ENCODE data around the gene RPS18. TPM values are rescaled to one million over a fixed set of nuclear protein-coding genes. Genes with fewer than 3 reads are reported as not detected.
A peak's percentile ranks its signal among the peaks of the same experiment; 100 is the strongest.

RPS18 gene
- polyA plus RNA-seq, 4 donors, result 2,947 to 6,778 (median 4,959) TPM

DNA sequence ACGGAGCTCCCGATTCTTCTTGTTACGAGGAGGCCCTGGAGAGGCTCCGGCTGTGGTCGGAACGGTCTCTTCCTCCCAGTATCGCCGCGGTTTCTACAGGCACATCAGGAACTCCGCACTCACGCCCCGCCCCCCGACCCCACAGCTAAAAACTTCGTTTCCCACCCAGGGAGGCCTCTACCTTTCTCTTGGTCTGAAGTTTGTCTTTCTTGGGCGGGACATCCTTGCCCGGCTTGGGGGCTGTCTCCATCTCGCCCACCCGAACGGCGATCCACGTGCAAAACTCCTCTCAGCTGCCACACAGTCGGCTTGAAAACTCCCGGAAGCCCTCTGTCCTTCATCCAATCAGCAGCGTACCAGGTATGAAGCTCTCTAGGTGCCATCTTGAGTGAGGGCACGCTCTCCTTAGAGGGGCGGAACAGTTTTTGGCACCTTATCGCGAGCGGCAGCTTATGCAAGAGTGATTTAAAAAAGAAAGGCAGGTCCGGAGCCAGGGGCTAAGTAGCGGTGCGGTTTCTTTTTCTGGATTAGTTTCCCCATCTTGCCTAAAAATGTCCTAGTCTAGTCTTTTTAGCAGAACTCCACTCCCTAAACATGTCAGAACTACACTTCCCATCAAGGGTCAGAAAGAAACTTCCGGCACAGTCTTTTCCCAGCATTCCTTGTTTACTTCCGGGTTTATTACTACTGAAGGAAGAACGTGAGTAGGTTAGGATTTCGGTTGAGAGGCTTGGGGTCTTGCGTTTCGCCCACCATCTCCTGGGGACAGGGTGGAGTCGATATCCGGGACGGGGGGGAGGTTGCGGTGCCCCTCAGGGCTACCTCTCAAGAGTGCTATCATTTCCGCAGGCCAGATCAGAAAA lies 17.3 kb downstream of the RPS18 start, which contains the start of the genes PFDN6 and WDR46:
PFDN6 (plus strand) TSS at position 681 of the 863 bp plus-strand sequence. CDS start 256 bp downstream, outside the sequence.
WDR46 (minus strand) TSS at position 319 of the 863 bp plus-strand sequence; CDS start at position 250, 69 bp downstream.
- WGBS, 3 donors, result 0% methylated on average over 43 of the region's 43 CpGs
- H3K4me1 ChIP-seq (ENCODE audit: control insufficient read depth in 3 of 3, insufficient read depth in 2 of 3, low read depth in 1 of 3, low read length in 2 of 3), result peaks cover 3 to 17% (median 11%) of the 10 kb centered on the region in 3 donors
- H3K27me3 ChIP-seq (ENCODE audit: control insufficient read depth in 3 of 3, insufficient read depth in 3 of 3, low read length in 3 of 3), result no peaks in the 10 kb centered on the region
- no peaks in the 10 kb centered on the region for H3K9me3 ChIP-seq (ENCODE audit: control insufficient read depth in 2 of 2, insufficient read depth in 1 of 2, low read depth in 1 of 2, low read length in 1 of 2)
- peak within 1 kb of the TSS in 2 of 3 donors; percentile 41 to 56 for H3K27ac ChIP-seq (ENCODE audit: low read depth in 1 of 3, low read length in 2 of 3)
- peaks cover 0 to 50% (median 0%) of the 10 kb centered on the region in 3 donors for H3K36me3 ChIP-seq (ENCODE audit: control insufficient read depth in 3 of 3, insufficient read depth in 2 of 3, low read depth in 1 of 3, low read length in 3 of 3)
- peak within 1 kb of the TSS; percentile 61 to 68 (median 67) for H3K4me3 ChIP-seq (ENCODE audit: low read depth in 1 of 3, low read length in 3 of 3)
- FAIRE-seq (no peak), DNase-seq (peak; percentile 95 to 96)

DNA sequence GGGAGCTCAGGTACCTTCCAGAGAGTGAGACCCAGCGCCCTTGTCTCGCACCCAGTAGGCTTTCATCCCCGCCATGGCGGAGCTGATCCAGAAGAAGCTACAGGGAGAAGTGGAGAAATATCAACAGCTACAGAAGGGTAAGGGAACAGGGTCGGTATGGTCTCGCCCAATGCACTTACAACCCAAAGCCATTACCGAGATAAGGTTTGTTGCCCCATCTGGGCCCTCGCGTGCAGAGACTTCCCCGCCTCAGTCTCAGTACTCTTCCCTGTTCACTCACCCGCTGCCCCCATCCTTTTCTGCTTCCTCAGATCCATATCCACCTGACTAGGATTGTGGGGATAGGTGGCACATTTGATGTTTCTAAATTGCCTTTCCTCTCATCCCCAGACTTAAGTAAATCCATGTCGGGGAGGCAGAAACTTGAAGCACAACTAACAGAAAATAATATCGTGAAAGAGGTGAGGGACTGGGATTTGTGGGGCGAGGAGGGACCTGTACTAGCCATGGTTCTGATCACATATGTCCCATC lies 18.0 kb downstream of the RPS18 start:
- FAIRE-seq (no peak), DNase-seq (no peak)
- H3K4me1 ChIP-seq (ENCODE audit: control insufficient read depth in 3 of 3, insufficient read depth in 2 of 3, low read depth in 1 of 3, low read length in 2 of 3), result peaks cover 3 to 17% (median 11%) of the 10 kb centered on the region in 3 donors
- H3K36me3 ChIP-seq (ENCODE audit: control insufficient read depth in 3 of 3, insufficient read depth in 2 of 3, low read depth in 1 of 3, low read length in 3 of 3), result peaks cover 0 to 53% (median 2%) of the 10 kb centered on the region in 3 donors
- H3K27me3 ChIP-seq (ENCODE audit: control insufficient read depth in 3 of 3, insufficient read depth in 3 of 3, low read length in 3 of 3), result no peaks in the 10 kb centered on the region
- WGBS, 3 donors, result 2 to 3% (median 3%) methylated on average over 14 of the region's 14 CpGs
- H3K9me3 ChIP-seq (ENCODE audit: control insufficient read depth in 2 of 2, insufficient read depth in 1 of 2, low read depth in 1 of 2, low read length in 1 of 2), result no peaks in the 10 kb centered on the region
- peak overlapping the region in 2 of 3 donors; percentile 6 to 56 for H3K27ac ChIP-seq (ENCODE audit: low read depth in 1 of 3, low read length in 2 of 3)
- peak overlapping the region; percentile 61 to 68 (median 67) for H3K4me3 ChIP-seq (ENCODE audit: low read depth in 1 of 3, low read length in 3 of 3)

DNA sequence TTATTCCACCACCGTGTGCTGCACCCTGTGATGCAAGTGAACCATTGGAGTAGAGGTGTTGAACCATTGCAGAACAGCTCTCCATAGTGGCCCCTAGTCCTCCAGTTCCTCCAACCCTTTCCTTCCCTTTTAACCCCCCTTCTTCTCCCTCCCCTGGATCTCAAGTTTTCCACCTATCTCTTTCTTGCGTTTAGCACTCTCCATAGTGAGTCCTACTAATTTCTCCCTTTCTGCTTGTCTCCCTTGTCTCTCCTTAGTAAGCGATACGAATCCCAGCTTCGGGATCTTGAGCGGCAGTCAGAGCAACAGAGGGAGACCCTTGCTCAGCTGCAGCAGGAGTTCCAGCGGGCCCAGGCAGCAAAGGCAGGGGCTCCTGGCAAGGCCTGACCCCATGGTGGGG lies 18.6 kb downstream of the RPS18 start:
- peak overlapping the region in 2 of 3 donors; percentile 61 to 68 for H3K4me3 ChIP-seq (ENCODE audit: low read depth in 1 of 3, low read length in 3 of 3)
- no peaks in the 10 kb centered on the region for H3K27me3 ChIP-seq (ENCODE audit: control insufficient read depth in 3 of 3, insufficient read depth in 3 of 3, low read length in 3 of 3)
- FAIRE-seq (no peak), DNase-seq (no peak)
- H3K9me3 ChIP-seq (ENCODE audit: control insufficient read depth in 2 of 2, insufficient read depth in 1 of 2, low read depth in 1 of 2, low read length in 1 of 2), result no peaks in the 10 kb centered on the region
- peaks cover 0 to 55% (median 5%) of the 10 kb centered on the region in 3 donors for H3K36me3 ChIP-seq (ENCODE audit: control insufficient read depth in 3 of 3, insufficient read depth in 2 of 3, low read depth in 1 of 3, low read length in 3 of 3)
- H3K27ac ChIP-seq (ENCODE audit: low read depth in 1 of 3, low read length in 2 of 3), result no peak overlapping the region
- WGBS, 3 donors, result 73 to 78% (median 74%) methylated on average over 7 of the region's 7 CpGs
- peaks cover 3 to 17% (median 11%) of the 10 kb centered on the region in 3 donors for H3K4me1 ChIP-seq (ENCODE audit: control insufficient read depth in 3 of 3, insufficient read depth in 2 of 3, low read depth in 1 of 3, low read length in 2 of 3)

GRCh38 chr6:33292996-33293682 lies 21.3 kb downstream of the RPS18 start:
- Histone ChIP-seq H3K27ac (ENCODE audit: low read depth in 1 of 3, low read length in 2 of 3) (no peak overlapping the region), H3K9me3 (ENCODE audit: control insufficient read depth in 2 of 2, insufficient read depth in 1 of 2, low read depth in 1 of 2, low read length in 1 of 2) (no peaks in the 10 kb centered on the region), H3K4me3 (ENCODE audit: low read depth in 1 of 3, low read length in 3 of 3) (no peak overlapping the region), H3K4me1 (ENCODE audit: control insufficient read depth in 3 of 3, insufficient read depth in 2 of 3, low read depth in 1 of 3, low read length in 2 of 3) (peaks cover 3 to 18% (median 10%) of the 10 kb centered on the region in 3 donors), H3K36me3 (ENCODE audit: control insufficient read depth in 3 of 3, insufficient read depth in 2 of 3, low read depth in 1 of 3, low read length in 3 of 3) (peaks cover 0 to 52% (median 5%) of the 10 kb centered on the region in 3 donors), H3K27me3 (ENCODE audit: control insufficient read depth in 3 of 3, insufficient read depth in 3 of 3, low read length in 3 of 3) (no peaks in the 10 kb centered on the region)
- no peak for DNase-seq
- FAIRE-seq, result no peak
- 88 to 93% (median 88%) methylated on average over 16 of the region's 16 CpGs for WGBS, 3 donors

DNA sequence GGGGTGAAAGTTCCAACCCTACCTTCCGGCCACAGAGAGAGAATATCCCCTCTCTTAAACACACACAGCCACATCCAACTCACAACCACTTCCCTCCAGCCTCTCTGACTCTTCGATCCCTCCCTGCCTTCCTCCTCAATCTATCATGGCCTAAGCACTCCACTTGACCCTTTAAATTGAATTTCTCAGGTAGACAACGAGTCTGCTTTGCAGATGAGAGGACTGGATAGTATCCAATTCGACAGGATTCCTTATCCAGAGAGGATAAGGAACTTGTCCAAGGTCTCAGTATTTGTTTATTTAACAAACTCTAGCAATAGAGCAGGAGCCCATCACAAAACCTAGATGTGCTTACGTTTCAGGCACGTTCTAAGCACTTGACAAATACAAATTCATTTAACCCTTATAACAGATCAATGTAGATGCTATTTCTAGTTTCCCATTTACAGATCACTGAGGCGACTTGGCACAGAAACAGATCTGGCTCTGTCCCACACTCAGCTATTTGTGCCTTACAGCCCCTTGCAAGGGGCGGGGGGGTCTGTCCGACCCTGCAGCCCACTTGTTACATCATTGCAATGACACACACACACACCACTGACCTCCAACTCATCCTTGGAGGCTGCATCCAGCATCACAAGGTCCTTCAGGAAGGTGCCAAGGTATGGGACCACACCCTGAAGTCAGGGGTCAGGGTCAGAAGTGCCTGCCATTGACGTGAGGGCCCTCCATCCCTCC lies 22.4 kb downstream of the RPS18 start:
- Histone ChIP-seq H3K4me1 (ENCODE audit: control insufficient read depth in 3 of 3, insufficient read depth in 2 of 3, low read depth in 1 of 3, low read length in 2 of 3) (peaks cover 3 to 14% (median 7%) of the 10 kb centered on the region in 3 donors), H3K4me3 (ENCODE audit: low read depth in 1 of 3, low read length in 3 of 3) (no peak overlapping the region), H3K36me3 (ENCODE audit: control insufficient read depth in 3 of 3, insufficient read depth in 2 of 3, low read depth in 1 of 3, low read length in 3 of 3) (peaks cover 0 to 52% (median 5%) of the 10 kb centered on the region in 3 donors), H3K27ac (ENCODE audit: low read depth in 1 of 3, low read length in 2 of 3) (no peak overlapping the region), H3K27me3 (ENCODE audit: control insufficient read depth in 3 of 3, insufficient read depth in 3 of 3, low read length in 3 of 3) (no peaks in the 10 kb centered on the region), H3K9me3 (ENCODE audit: control insufficient read depth in 2 of 2, insufficient read depth in 1 of 2, low read depth in 1 of 2, low read length in 1 of 2) (no peaks in the 10 kb centered on the region)
- FAIRE-seq, result no peak
- no peak for DNase-seq
- WGBS, 3 donors, result 61 to 68% (median 62%) methylated on average over 10 of the region's 10 CpGs

- 85 to 90% (median 88%) methylated on average over 12 to 15 of the region's 15 CpGs for WGBS, 3 donors
- Histone ChIP-seq H3K27ac (ENCODE audit: low read depth in 1 of 3, low read length in 2 of 3) (no peak overlapping the region), H3K36me3 (ENCODE audit: control insufficient read depth in 3 of 3, insufficient read depth in 2 of 3, low read depth in 1 of 3, low read length in 3 of 3) (peaks cover 0 to 52% (median 5%) of the 10 kb centered on the region in 3 donors), H3K27me3 (ENCODE audit: control insufficient read depth in 3 of 3, insufficient read depth in 3 of 3, low read length in 3 of 3) (no peaks in the 10 kb centered on the region), H3K4me1 (ENCODE audit: control insufficient read depth in 3 of 3, insufficient read depth in 2 of 3, low read depth in 1 of 3, low read length in 2 of 3) (peaks cover 0 to 9% (median 0%) of the 10 kb centered on the region in 3 donors), H3K4me3 (ENCODE audit: low read depth in 1 of 3, low read length in 3 of 3) (no peak overlapping the region), H3K9me3 (ENCODE audit: control insufficient read depth in 2 of 2, insufficient read depth in 1 of 2, low read depth in 1 of 2, low read length in 1 of 2) (no peaks in the 10 kb centered on the region)
- DNase-seq, result no peak
- no peak for FAIRE-seq
Observed at GRCh38 chr6:33295621-33296369, 23.9 kb downstream of the RPS18 start.

GRCh38 chr6:33296797-33297405 lies 25.0 kb downstream of the RPS18 start:
- WGBS, 3 donors, result 35 to 55% (median 53%) methylated on average over 10 to 12 of the region's 12 CpGs
- H3K4me1 ChIP-seq (ENCODE audit: control insufficient read depth in 3 of 3, insufficient read depth in 2 of 3, low read depth in 1 of 3, low read length in 2 of 3), result peaks cover 0 to 9% (median 0%) of the 10 kb centered on the region in 3 donors

More at GRCh38 chr6:33296797-33297405, 25.0 kb downstream of the RPS18 start:
- FAIRE-seq (no peak), DNase-seq (peak in 1 of 2 donors; percentile 30)
- peak overlapping the region in 1 of 3 donors; percentile 74 for H3K27ac ChIP-seq (ENCODE audit: low read depth in 1 of 3, low read length in 2 of 3)
- no peaks in the 10 kb centered on the region for H3K9me3 ChIP-seq (ENCODE audit: control insufficient read depth in 2 of 2, insufficient read depth in 1 of 2, low read depth in 1 of 2, low read length in 1 of 2)
- H3K4me3 ChIP-seq (ENCODE audit: low read depth in 1 of 3, low read length in 3 of 3), result peak overlapping the region in 2 of 3 donors; percentile 73 to 92
- peaks cover 0 to 52% (median 5%) of the 10 kb centered on the region in 3 donors for H3K36me3 ChIP-seq (ENCODE audit: control insufficient read depth in 3 of 3, insufficient read depth in 2 of 3, low read depth in 1 of 3, low read length in 3 of 3)
- H3K27me3 ChIP-seq (ENCODE audit: control insufficient read depth in 3 of 3, insufficient read depth in 3 of 3, low read length in 3 of 3), result no peaks in the 10 kb centered on the region
